ENCODE data around the gene PLCB2. TPM values are rescaled to one million over a fixed set of nuclear protein-coding genes. Genes with fewer than 3 reads are reported as not detected.

PLCB2 gene
- total and polyA plus RNA-seq, 2 donors (not counting 3 experiments of a cell fraction or from before 2014, with no cell fraction given), result 1.5 to 1.6 TPM

DNA sequence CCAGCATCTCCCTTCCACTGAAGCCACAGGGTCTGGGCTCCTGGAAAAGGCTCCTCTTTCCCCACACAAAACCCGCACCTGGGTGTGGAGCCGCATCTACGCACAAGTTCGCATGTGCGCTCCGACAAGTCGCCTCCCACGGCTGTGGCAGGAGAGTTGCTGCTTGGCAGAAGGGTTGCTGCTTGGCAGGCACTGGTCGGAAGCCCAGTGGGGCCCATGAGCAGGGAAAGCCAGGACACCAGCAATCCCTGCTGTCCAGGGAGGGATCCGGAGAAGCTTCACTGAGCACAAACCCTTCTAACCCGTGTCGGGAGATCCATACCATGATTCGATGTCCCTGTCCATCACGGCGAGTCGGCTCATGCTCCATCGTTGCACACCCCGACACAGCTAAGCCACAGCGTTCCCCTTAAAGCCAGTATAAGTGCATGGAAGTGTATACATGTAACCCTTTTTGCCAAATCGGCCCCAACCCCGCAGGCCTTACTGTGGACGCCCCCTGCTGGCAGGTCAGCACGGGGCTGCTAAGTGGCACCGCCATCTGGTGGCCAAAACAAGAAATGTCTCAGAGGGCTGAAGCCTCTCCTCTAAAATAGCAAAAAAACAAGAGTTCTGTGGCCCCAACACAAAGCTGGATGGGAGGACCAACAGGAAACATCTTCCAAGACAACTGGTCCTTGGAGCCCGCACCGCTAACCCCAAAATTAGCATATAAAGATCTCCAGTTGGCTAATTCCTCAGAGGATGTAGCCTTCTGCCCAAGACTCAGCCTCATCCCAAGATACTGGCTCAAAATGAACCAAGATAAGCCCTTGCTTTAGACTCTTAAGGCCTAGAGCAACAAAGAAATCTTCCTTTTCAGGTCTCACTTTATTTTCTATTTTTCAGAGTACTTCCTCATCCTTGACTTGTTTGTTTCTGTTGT lies 33.1 kb downstream of the PLCB2 start:
- ChIA-PET CTCF (interaction anchor here (0.6 to 20.1 kb wide), 70 partner anchors 9 to 589 kb away, joined by 3 to 879 read pairs (median 6); partner anchors contain the start of genes ANKRD63, BAHD1, BMF and CCDC9B), POLR2A (no interaction called here)
- no peak overlapping the region for H3K27ac ChIP-seq (ENCODE audit: insufficient read depth, low read depth, low read length)
- no peak overlapping the region for H3K4me2 ChIP-seq (ENCODE audit: insufficient read depth, low read length)
- no peak overlapping the region for H3K4me3 ChIP-seq (replicated peaks in 1 of 3; ENCODE audit: insufficient read depth in 1 of 3, low read depth in 1 of 3, low read length in 3 of 3)
- TF ChIP-seq, protein P1, sequence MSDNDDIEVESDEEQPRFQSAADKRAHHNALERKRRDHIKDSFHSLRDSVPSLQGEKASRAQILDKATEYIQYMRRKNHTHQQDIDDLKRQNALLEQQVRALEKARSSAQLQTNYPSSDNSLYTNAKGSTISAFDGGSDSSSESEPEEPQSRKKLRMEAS (IDR thresholded peaks at IDR 0.05; ENCODE audit: insufficient read depth, insufficient read length), result no peak
- TF ChIP-seq, protein P2, sequence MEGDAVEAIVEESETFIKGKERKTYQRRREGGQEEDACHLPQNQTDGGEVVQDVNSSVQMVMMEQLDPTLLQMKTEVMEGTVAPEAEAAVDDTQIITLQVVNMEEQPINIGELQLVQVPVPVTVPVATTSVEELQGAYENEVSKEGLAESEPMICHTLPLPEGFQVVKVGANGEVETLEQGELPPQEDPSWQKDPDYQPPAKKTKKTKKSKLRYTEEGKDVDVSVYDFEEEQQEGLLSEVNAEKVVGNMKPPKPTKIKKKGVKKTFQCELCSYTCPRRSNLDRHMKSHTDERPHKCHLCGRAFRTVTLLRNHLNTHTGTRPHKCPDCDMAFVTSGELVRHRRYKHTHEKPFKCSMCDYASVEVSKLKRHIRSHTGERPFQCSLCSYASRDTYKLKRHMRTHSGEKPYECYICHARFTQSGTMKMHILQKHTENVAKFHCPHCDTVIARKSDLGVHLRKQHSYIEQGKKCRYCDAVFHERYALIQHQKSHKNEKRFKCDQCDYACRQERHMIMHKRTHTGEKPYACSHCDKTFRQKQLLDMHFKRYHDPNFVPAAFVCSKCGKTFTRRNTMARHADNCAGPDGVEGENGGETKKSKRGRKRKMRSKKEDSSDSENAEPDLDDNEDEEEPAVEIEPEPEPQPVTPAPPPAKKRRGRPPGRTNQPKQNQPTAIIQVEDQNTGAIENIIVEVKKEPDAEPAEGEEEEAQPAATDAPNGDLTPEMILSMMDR (IDR thresholded peaks at IDR 0.05; ENCODE audit: extremely low read depth in 1 of 2, insufficient read depth in 1 of 2, low read depth in 1 of 2, low read length in 2 of 2), result peak; percentile 100
- no peak overlapping the region for H2AFZ ChIP-seq (ENCODE audit: low read depth, low read length)
- peaks cover 17 to 25% of the 10 kb centered on the region in 2 experiments for H3K27me3 ChIP-seq (ENCODE audit: control insufficient read depth in 2 of 2, insufficient read depth in 2 of 2, low read length in 2 of 2)
- dilution Hi-C loops (cut with MboI; ENCODE audit: extremely low pct_ligation_motif_present, low sequenced_read_pairs), result no loop called here
- H3K79me2 ChIP-seq (ENCODE audit: control insufficient read depth, insufficient read depth, low read length), result no peaks in the 10 kb centered on the region
- H4K20me1 ChIP-seq (replicated peaks; ENCODE audit: control insufficient read depth, extremely low read depth, insufficient read depth, low read length), result no peaks in the 10 kb centered on the region
- H3K9me3 ChIP-seq (replicated peaks; ENCODE audit: control insufficient read depth, insufficient read depth, low read length), result no peaks in the 10 kb centered on the region
- peak; percentile 85 for FAIRE-seq
- DNase-seq (ENCODE audit: low read depth, low spot score), result peak; percentile 82
- BruUV-seq (replicated peaks), result no TSS peak
- no peak overlapping the region for H3K9ac ChIP-seq (replicated peaks; ENCODE audit: extremely low read depth, insufficient read depth, low read length)
- H3K36me3 ChIP-seq (ENCODE audit: control insufficient read depth in 2 of 2, extremely low read depth in 1 of 2, insufficient read depth in 2 of 2, low read length in 2 of 2), result no peaks in the 10 kb centered on the region
- intact Hi-C loops (cut with micrococcal nuclease), result loop anchor here (1.0 to 10.0 kb wide), 4 partner anchors 35 to 229 kb away; partner anchors contain the start of genes BMF and PAK6
- no peaks in the 10 kb centered on the region for H3K4me1 ChIP-seq (ENCODE audit: control insufficient read depth, extremely low read depth, insufficient read depth, low read length)
- no peaks in the 10 kb centered on the region for H3K9me1 ChIP-seq (replicated peaks; ENCODE audit: control insufficient read depth, extremely low read depth, insufficient read depth, low read length)

Data from endothelial cell of umbilical vein (primary cell).